HG03097 (cell line): ENCODE results near the gene ELMO2.
A peak's percentile ranks its signal among the peaks of the same experiment; 100 is the strongest.

Source experiments
- ATAC-seq: cut with Tn5 transposase; IDR thresholded peaks from one replicate; pipeline ENCODE4 v1.9.1; 2021; ENCODE audit not compliant: unreplicated experiment, low FRiP score

The ELMO2 gene, protein sequence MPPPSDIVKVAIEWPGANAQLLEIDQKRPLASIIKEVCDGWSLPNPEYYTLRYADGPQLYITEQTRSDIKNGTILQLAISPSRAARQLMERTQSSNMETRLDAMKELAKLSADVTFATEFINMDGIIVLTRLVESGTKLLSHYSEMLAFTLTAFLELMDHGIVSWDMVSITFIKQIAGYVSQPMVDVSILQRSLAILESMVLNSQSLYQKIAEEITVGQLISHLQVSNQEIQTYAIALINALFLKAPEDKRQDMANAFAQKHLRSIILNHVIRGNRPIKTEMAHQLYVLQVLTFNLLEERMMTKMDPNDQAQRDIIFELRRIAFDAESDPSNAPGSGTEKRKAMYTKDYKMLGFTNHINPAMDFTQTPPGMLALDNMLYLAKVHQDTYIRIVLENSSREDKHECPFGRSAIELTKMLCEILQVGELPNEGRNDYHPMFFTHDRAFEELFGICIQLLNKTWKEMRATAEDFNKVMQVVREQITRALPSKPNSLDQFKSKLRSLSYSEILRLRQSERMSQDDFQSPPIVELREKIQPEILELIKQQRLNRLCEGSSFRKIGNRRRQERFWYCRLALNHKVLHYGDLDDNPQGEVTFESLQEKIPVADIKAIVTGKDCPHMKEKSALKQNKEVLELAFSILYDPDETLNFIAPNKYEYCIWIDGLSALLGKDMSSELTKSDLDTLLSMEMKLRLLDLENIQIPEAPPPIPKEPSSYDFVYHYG

DNA sequence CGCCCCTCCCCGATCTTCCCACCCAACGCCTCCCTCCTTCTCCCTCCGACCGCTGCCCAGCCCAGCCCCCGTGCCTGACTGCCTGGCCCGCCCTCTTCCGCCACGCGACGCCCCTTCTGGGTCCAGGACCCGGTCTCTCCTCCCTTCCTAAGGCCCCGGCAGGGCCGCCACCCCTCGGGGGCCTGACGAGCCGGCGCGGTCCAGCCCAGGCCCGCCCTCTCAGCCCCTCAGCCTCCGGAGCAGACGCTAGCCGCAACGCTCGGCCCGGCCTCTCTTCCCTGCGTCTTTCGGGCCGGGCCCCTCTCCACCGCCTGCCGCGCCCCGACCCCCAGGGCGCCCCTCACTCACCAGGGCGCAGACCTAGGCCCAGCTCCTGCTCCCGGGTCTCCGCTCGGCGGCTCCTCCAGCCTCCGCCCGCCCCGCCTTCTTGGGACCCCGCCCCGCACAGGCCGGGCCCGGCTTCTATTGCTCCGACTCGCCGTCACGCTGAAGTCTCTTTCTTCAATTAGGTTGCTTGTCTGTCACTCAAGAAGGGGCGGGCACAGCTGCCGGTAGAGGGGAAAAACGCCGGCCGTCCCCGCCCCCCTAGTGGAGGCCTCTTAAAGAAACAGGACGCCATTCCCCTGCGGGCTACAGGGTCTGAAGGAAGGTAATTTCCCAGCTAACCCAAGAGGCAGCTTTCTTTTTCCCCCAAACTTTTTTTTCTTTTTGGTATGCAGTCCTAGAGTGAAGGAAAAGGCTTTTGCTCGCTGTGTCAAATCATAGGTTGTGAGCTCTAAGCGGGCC, at the start of gene ELMO2:
Gene ELMO2, minus strand, starts transcription at position 416 of the 786 bp plus-strand sequence. CDS start 12,133 bp downstream, outside the sequence.
- peak; percentile 84 for ATAC-seq

DNA sequence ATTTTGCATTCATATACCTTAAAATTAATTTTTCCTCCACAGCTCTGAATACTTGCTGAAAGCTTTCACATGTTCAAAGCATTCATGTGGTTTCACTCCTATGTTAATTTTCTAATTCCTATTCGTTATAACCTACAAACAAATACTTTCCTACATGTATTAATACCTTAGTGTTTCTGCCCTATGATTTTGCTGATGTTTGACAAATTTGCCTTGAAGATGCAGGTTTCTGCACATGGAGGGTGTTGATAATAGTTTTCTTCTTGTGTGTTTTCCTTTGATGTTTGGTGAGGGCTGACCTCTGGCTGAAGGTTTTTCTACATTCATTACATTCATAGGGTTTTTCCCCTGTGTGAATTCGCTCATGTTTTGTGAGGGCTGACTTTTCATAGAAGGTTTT, 49.3 kb upstream of the ELMO2 start:
- ATAC-seq: no peak

DNA sequence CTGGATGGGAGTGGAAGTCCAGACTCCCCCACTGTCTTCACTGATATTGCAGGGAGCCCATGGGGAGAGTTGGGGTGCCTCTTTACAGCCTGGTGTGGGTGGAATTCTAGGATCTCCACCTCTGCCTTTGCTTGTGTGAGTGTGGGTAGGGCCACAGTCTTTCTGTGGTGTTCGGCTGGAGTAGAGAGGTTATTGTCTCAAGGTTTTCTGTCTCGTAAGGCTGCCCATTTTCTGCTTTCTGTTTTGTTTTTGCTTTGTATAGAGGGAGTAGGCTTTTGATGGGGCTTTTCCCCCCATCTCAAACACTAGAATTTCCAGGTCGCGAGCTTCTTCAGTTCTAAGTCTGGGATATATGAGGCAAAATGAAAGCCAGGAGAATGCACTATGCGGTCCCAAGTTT, 40.4 kb upstream of the ELMO2 start:
- ATAC-seq: no peak

DNA sequence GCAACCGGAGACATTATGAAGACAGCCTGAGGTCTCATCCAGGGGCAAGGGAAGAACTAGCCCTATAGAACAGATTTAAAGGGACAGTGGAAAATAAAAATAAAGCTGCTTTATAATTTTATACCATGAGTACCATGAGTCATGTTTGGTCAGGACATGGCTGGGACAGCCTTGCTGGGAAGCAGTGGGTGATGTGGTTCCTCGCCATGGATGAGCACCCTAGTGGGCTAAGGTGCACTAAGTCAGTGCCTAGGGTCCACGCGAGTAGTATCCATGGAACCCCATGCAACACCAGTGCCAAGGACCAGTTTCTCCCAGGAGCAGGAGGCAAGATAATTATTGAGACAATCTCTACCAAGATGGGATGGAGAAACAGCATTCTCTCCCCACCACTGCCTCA, 33.4 kb upstream of the ELMO2 start:
- no peak for ATAC-seq

DNA sequence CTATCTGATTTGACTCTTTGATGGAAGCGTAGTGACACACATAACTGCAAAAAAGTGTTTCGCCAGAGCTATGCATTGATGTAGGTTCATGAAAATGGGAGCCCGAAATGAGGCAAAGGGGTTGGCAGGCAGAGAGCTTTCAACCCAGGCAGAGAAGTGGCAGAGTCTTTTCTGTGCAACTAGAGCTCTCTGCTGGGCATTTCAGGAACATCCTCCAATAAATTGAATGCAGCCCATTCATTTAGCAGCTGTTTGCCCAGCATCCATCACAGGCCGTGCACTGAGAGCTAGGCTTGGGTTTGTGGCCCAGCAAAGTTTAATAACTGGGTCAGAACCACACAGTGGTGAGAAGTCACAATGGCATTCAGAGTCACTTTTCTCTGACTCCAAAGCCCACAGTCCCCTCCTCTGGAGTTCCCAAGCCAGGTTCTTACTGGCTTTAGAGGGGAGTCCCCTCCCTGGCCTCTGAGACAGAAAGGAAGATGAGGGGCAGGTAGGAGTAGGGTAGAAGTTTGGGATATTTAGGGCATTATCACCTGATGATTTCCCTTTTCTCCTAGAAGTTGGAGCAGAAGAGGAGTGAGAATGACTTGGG, 31.8 kb upstream of the ELMO2 start:
- no peak for ATAC-seq

DNA sequence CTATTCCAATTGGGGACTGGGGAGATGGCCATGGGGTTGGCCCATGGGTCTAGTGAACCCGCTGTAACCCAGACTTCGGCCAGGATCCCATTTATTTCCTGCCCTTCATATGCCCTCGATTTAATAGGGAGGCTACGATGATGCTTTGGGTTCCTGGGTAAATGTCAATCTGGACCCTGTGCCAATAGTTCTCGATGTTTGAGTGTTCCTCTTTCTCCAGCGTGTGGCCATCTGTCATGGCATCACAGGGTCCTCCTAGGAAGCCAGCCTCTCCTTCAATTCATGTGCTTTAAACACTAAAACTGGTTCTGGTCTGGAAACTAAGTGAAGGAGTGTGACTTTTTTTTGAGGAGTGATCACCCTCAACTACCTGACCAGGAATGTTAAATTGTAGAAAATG, 28.7 kb upstream of the ELMO2 start:
- no peak for ATAC-seq

DNA sequence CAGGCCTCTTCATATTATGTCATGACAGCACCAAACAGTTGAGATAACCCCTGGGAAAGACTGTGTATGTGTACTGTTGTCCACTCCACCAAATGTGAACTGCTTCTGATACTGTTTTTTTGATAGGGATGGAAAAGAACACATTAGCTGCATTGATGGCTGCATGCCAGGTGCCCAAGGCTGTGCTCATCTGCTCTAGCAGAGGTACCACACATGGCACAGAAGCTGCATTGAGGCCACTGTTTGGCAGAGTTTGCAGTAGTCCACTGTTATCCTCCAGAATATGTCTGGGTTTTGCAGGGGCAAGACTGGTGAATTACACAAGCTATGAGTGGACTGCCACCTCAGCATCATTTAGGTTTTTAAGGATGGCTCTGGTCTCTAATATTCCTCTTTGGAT, 28.2 kb upstream of the ELMO2 start:
- no peak for ATAC-seq

DNA sequence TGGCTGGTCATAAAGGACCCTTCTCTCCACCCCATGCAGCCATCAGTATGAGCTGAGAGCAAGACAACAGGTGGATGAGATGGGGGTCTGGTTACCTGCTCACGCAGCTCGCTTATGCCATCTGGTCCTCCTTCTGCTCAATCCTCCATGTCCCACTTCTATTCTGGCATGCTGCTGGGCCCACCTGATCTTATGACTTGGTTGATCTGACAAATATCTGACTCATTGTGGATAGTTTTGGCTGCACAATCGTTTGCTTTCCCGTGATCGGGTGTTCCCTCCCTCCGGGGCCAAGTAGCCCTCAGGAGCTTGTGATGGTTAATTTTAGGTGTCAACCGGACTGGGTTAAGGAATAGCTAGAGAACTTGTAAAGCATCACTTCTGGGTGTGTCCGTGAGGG, 26.6 kb upstream of the ELMO2 start:
- no peak for ATAC-seq

DNA sequence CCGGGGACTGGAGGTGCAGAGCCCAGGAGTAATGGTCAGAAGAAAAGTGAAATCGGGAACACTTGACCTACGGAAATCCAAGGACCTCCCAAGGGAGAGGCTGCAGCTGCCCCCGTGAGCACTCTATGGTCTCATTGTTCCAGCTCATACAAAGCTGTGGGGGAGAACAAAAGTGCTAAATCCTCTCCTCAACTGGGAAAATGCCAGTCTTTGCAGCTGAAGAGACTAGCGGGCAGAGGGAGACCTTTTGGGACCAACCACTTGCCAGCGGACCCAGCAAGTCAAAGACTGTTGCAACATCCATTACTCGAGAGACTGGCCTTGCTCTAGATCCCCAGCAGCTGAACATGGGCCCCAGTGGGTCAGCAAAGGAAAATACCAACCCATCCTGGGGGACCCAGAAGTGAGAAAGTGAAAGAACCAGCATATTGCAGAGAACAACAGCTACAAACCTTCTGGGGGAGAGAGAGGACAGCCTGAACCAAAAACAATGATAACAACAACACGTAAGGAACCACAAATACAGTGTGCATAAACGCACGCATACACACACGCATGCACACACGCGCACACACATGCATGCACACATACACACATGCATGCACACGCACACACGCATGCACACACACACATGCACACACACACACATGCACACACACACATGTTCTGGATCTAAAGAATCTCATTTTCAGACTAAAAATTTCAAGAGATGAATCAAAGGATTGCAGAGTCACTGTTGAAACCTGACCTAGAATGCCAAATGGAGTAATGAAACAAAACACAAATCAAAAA, 24.7 kb upstream of the ELMO2 start:
- no peak for ATAC-seq

DNA sequence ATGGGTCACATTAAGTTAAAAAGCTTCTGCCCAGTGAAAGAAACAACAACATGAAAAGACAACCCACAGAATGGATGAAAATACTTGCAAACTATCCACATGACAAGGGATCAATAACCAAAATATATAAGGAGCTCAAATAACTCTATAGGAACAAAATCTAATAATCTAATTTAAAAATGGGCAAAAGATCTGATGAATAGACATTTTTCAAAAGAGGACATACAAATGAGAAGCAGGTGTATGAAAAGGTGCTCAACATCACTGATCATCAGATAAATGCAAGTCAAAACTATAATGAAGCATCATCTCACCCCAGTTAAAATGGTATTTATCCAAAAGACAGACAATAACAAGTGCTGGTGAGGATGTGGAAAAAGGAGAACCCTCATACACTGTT, 21.0 kb upstream of the ELMO2 start:
- ATAC-seq: no peak

DNA sequence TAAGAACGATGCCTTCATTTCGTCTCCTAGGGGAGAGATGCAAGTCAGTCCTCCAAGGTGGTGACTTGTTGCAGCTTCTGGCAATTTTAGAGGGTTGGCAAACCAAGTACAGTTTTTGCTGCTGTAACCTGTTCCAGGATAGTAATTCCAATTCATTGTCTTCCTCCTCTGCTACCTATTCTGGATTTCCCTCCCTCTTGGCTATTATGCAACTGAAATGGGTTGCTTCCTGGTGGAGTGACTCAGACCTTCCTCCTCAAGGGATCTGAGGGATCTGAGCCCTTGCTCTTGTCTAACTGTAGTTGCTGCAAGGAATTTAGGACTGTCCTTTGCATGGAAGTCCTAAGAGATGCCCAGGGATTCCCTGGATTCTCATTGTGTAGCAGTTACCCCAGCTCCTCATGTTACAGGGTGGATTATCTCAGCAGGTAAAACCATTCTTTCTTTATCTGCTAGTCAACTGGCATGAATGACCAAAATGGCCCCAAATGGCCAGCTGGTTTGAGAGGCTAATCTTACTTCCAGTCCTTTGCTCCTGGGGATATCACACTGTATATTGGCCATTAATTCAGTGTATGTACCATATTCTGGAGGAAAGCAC, 17.6 kb upstream of the ELMO2 start:
- no peak for ATAC-seq

DNA sequence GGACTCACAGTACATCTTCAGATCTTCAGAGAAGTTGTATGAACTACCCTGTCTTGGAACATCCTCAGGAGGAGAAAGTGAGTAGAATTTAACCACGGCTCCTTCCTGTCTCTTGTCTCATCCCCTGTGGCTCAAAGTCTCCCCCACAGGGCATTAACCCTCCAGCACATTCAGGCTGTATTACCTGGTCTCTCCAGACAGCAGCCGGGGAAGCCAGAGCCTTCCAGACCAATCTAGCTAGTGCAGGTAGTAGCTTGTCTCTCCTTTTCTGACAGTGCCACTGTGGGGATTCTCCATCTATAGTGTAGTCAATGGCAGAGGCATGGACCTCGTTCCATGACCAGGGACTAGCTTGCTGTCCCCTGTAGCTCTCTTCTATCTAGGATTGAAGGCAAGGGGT, 16.9 kb upstream of the ELMO2 start:
- no peak for ATAC-seq

DNA sequence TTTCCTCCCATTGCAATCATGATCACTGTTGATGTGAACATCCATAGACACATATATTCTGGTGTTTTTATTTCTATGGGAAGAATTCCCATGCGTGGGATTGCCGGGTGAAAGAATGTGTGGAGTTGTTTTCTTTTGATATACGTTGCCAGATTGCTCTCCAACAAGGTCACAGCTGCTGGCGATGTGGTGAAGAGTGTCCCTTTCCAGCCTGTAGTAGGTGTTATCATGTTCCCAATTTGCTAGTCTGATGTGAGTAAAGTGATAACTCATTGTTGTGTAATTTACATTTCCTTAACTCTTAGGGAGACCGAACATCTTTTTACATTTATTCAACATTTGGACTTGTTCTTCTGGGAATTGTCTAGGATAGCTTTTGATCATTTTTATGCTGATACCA, 14.5 kb upstream of the ELMO2 start:
- ATAC-seq: no peak

DNA sequence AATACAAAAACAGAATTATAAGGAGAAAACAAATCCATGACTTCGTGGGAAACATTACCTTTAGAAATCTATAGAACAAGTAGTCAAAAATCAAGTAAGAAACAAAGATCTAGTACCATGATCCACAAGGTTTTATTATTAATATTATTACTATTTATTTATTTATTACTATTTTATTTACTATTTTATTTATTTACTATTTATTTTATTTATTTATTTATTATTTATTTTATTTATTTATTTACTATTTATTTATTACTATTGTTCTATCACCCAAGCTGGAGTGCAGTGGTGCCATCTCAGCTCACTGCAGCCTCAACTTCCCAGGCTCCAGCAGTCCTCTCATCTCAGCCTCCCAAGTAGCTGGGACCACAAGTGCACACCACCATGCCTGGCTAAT, 13.5 kb upstream of the ELMO2 start:
- ATAC-seq: no peak

DNA sequence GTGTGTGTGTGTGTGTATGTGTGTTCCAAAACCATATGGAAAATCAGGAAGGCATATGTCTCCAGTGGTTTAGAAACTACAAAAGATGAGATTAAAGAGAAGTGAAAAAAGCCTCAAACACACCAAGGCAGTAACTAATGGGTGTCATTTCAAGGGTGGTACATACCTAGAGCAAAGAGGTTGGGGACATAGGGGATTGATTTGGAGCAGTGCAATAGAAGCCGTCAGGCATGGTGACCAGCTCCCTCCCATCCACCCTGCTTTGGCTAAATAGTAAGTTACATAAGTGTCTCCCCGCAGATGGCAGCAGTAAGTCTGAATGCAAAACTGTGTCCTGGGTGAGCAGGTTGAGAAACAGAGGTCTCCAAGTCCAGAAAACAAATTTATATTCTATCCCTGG, 10.4 kb upstream of the ELMO2 start:
- ATAC-seq: no peak

DNA sequence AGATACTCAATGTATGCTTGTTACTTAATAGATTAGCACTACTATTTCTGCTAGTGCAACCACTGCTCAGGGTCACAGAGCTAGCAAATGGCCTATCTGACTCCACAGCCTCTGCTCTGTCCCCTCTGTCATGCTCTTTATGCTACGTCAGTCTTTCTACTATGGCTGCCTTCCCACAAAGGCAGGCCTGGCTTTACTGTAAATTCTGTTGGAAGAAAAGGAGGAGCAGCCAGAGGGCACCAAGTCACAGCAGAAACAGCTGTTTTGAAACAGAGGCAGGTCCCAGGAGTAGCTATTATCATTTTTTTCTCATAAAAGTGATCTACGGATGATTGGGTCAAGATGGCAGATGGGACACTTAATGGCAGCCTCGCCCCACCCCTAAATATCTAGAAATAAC, 10.0 kb upstream of the ELMO2 start:
- no peak for ATAC-seq

DNA sequence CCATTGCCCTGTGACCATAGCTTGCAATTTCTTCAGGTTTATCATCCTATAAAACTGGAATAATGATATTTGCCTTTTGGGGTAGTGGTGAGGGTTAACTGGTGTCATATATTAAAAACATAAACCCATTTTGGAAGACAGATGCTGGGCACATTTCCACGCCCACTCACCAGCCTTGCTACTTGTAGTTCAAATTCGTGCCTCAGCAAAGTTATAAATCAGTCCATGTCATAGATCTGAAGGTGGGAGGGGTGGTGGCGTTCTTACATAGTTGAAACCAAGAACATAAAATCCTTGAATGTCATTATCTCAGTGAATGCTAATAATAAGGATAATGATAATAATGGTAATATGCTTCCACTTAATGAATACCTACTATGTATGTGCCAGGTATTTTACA, 9.4 kb upstream of the ELMO2 start:
- no peak for ATAC-seq

DNA sequence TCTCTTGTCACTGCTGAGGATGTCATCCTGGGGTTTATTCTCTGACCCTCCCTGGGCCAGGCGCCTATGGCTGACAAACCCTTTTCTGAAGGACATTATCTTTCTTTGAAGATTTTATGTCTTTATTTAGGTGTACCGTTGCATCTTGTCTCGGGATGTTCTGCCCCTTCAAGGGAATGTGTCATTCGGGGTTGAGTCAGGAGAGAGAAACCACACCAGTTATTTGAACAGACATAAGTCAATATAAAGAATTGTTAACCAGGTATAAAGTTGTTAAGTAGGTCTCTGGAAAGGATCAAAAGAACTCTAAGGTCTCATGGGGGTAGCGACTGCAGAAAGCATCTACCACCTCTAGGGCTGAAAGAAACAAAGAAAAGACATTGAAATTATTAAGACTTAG, 8.2 kb upstream of the ELMO2 start:
- no peak for ATAC-seq

DNA sequence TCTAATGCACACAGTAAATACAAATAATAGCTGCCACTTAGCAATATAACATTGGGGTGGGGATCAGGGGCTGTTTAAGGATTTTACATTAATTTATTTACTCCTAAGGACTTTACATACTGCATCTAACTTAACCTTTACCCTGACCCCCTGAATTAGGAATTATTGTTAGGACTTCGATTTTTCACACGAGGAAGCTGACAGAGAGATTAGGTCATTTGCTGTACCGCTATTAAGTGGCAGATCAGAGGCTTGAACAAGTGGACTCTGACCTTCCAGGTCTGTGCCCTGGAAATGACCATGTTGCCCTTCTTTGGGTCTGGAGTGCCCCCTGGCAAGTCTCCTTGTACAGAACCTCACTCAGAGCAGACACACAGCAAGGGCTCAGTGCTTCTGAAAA, 5.2 kb upstream of the ELMO2 start:
- no peak for ATAC-seq

DNA sequence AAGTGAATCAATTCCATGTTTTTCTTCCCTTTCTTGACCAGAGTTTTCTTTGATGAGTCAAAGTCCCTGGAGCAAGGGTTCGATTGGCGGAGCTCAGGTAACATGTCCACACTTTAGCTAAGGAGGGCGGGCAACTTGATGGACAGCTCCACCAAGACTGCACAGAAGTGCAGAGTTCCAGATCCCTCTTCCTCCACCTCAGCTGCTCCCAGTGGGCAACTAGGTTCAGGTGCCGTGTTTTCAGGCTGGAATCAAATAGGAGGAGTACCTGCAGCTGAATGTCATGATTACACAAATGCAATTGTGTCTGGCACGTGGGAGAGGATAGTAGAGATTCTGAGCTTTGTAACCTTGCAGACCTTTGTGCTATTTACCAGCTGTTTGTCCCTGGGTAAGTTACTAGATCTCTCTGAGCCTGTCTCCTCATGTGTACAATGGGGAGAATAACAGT, 1.9 kb upstream of the ELMO2 start:
- no peak for ATAC-seq
